DMS153 treated with DMSO at 0.1 percent for 48 hours (cell line): ENCODE measurements around the gene INPP5B.
"Not testable (repeated sequence)": the region's sequence is repeated elsewhere in the genome, so short reads cannot be mapped to it uniquely, and the experiment has no call there.

Experiments
- DNase-seq: peaks from one replicate; lab custom pipeline; 2025; ENCODE audit not compliant: unreplicated experiment; lab: John Stamatoyannopoulos, UW

The INPP5B gene

DNA sequence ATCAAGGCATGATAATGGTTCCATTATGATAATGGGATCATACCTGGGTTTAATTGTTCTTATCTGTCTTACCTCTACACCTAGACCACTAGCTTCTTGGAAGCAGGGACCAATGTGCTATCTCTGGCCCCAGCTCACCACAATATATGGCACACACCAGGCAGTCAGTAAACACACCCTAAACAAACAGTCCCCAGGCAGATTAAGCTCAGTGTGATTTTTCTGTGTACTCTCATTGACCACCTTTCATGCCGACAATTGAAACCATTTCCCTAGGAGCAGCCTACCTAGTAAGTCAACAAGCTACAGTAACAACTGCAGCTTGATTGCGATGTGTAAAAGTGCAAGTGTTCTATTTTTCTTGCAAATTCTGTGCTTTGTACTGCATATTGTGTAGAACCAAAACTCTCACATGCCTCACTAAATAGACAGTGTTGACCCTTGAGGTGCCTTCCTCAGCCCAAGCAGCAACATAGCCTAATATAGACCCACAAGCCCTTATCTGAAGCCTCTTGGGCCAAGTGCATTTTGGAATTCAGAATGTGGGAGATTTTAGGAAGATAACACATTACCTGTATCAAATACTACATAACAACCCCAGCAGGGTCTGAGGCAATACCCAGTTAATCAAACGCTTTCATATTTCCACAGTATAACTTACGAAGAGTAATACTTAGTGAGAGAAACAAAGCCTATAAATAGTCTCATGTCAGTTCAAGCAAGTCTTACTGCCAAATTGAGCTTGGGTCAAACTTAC lies 32.0 kb downstream of the INPP5B start:
- DNase-seq: no peak

- not testable (repeated sequence) for DNase-seq
These were observed 35.4 kb downstream of the INPP5B start for GRCh38 chr1:37911478-37911877.

DNA sequence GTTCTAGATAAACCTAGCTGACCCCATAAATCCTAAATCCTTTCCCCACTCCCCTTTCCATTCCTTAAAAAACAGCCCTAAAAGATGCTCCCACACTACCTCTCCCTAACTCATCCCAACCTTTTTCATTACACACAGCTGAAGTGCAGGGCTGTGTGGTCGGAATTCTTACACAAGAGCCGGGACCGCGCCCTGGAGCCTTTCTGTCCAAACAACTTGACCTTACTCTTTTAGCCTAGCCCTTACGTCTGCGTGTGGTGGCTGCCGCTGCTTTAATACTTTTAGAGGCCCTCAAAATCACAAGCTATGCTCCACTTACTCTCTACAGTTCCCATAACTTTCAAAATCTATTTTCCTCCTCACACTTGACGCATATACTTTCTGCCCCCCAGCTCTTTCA lies 36.0 kb downstream of the INPP5B start:
- not testable (repeated sequence) for DNase-seq

- DNase-seq: not testable (repeated sequence)
These were observed 38.3 kb downstream of the INPP5B start for GRCh38 chr1:37908531-37908930.

DNA sequence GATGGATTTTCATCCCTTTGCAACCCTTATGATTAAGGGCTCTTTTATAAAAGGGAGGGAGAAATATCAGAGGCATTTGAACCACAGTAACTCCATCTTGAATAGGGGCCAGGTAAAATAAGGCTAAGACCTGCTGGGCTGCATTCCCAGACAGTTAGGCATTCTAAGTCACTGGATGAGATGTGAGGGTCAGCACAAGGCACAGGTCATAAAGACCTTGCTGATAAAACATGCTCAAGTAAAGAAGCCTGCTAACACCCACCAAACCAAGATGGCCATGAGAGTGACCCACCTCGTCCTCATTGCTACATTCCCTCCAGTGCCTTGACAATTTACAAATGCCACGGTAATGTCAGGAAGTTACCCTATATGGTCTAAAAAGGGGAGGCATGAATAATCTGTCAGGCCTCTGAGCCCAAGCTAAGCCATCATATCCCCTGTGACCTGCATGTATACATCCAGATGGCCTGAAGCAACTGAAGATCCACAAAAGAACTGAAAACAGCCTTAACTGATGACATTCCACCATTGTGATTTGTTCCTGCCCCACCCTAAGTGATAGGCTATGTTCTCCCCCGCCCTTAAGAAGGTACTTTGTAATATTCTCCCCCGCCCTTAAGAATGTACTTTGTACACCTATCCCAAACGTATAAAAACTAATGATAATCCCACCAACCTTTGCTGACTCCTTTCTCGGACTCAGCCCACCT lies 39.3 kb downstream of the INPP5B start:
- DNase-seq: not testable (repeated sequence)

DNA sequence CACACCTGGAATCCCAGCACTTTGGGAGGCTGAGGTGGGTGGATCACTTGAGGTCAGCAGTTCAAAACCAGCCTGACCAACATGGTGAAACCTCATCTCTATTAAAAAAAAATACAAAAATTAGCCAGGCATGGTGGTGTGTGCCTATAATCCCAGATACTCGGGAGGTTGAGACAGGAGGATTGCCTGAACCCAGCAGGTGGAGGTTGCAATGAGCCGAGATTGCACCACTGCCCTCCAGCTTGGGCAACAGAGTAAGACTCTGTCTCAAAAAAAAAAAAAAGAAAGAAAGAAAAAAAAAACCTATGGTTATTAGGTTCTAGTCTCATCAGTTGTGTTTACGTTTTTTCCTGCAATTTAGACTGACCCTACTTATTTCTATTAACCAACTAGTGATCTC lies 40.3 kb downstream of the INPP5B start:
- DNase-seq: not testable (repeated sequence)

GRCh38 chr1:37905727-37906126 lies 41.1 kb downstream of the INPP5B start:
- no peak for DNase-seq

DNA sequence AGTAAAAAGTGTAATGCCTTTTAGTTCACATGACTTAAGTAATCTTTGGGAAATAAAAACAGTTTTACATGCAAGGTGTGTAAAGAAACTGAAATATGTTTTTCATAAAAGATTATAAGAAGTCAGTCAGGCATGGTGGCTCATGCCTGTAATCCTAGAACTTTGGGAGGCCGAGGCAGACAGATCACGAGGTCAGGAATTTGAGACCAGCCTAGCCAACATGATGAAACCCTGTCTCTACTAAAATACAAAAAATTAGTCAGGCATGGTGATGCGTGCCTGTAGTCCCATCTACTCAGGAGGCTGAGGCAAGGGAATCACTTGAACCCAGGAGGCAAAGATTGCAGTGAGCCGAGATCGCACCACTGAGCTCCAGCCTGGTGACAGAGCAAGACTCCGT lies 42.9 kb downstream of the INPP5B start:
- DNase-seq: not testable (repeated sequence)

DNA sequence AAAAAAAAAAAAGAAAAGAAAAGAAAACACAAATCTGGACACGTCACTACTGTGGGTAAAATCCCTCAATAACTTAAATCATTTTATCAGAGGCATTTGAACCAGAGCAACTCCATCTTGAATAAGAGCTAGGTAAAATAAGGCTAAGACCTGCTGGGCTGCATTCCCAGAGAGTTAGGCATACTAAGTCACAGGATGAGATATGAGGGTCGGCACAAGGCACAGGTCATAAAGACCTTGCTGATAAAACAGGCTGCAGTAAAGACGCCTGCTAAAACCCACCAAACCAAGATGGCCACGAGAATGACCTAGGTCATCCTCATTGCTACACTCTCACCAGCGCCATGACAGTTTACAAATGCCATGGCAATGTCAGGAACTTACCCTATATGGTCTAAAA lies 43.9 kb downstream of the INPP5B start:
- DNase-seq: no peak

DNA sequence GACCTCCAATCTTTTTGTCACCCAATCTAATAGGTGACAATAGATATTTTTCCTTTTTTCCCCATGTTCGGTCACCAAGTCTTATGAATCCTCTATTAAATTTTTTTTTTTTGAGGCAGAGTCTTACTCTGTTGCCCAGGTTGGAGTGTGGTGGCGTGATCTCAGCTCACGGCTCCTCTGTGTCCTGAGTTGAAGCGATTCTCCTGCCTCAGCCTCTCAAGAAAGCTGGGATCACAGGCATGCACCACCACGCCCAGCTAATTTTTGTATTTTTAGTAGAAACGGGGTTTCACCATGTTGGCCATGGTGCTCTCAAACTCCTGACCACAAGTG lies 45.0 kb downstream of the INPP5B start:
- DNase-seq: no peak

DNA sequence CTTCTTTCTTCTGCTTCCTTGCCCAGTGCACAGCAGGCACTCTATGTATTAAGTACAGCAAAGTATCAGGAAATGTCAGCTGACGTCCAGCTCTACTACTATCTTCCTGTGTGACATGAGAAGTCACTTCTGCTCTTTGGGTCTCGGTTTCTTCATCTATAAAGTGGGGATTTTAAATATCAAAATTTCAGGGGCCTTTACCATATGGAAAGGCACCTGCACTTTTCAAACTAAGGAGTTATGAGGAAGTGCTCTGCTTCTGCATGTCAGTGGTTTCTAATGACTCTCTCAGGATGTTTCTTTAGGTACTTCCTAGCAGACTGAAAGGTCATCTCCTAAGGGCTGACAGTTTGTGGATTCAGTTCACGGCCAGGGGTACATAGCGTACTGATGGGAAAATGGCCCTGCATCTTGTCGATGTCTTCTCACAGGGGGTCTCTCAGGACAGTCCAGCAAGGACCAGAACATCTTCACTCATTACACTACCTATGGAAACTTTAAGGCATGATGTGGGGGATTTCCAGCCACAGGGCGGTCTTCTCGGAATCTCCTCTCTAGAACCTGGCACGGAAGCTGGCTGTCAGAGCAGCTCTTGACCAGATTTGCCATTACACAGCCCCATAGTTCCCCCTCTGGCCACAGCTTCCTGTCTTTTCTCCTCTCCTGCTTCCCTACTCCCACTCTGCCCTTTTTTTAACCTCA lies 45.5 kb downstream of the INPP5B start:
- no peak for DNase-seq

- not testable (repeated sequence) for DNase-seq
These were observed 49.3 kb downstream of the INPP5B start for GRCh38 chr1:37897563-37897962.

DNA sequence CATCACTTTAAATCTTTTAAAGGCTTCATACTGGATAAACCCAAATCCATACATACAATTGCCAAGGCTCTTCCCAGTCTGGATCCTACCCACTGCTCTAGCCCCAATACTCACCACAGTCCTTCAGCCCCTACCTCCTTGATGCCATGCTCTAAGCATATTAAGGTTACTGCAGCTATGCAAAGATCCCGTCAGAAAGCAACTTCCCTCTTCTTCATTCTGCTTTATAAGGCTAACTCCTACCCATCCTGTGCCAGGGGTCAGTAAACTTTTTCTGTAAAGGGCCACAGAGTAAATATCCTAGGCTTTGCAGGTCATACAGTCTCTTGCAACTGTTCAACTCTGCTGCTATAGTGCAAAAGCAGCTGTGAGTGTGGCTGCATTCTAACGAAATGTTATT lies 53.2 kb downstream of the INPP5B start:
- DNase-seq: no peak

- DNase-seq: no peak
These were observed 54.5 kb downstream of the INPP5B start for GRCh38 chr1:37892151-37893047.

- DNase-seq: peak; percentile 63
These were observed 56.4 kb downstream of the INPP5B start for GRCh38 chr1:37890378-37891014.

- DNase-seq: no peak
These were observed 58.7 kb downstream of the INPP5B start for GRCh38 chr1:37888022-37888700.

- no peak for DNase-seq
These were observed 62.7 kb downstream of the INPP5B start for GRCh38 chr1:37884145-37884544.

DNA sequence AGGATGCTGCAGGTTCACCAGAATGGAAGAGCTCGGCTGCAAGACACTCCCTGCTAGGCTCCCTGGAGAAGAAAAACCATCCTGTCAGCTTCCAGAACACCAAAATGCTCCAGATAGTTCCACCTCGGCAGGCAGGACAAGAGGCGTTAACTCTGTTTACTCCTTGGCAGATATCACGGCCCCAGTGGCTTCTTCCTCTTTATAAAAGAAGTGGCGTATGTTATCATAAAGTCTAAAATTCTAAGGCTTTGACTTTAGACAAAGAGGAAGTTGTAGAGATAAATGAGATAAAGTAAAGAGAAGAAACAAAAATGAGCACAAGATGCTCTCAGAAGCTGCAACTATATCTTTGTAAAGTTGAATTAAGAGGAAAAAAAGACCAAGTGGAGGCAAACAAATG lies 63.2 kb downstream of the INPP5B start:
- DNase-seq: no peak

- no peak for DNase-seq
These were observed 67.0 kb downstream of the INPP5B start for GRCh38 chr1:37879865-37880264.

- DNase-seq: no peak
These were observed 68.8 kb downstream of the INPP5B start for GRCh38 chr1:37878071-37878470.
